Adipocyte (in vitro differentiated cells): Measurements from ENCODE around the gene CCDC102A.

ENCODE experiments used
- DNase-seq: peaks from one replicate; pipeline ENCODE4 v3.0.0-alpha.2; 2015; ENCODE audit warnings: low read depth
- H3K27me3 ChIP-seq: replicated peaks from 2 replicates; pipeline ENCODE4 v1.7.0; 2013; ENCODE audit warnings: mild to moderate bottlenecking, low read length, moderate library complexity; ENCODE audit not compliant: control insufficient read depth, insufficient read depth
- H3K36me3 ChIP-seq: 2 replicates; pipeline ENCODE4 v1.7.0; 2013; ENCODE audit warnings: low read length, mild to moderate bottlenecking, moderate library complexity; ENCODE audit not compliant: control insufficient read depth, insufficient read depth, severe bottlenecking
- H3K4me1 ChIP-seq: 2 replicates; pipeline ENCODE4 v1.7.0; 2013; ENCODE audit warnings: mild to moderate bottlenecking, low read length, moderate library complexity; ENCODE audit not compliant: control insufficient read depth, insufficient read depth
- H3K4me3 ChIP-seq: 2 replicates; pipeline ENCODE4 v1.7.0; 2013; ENCODE audit warnings: mild to moderate bottlenecking, low read length, moderate library complexity
- H3K9ac ChIP-seq: 2 replicates; pipeline ENCODE4 v1.7.0; 2013; ENCODE audit warnings: mild to moderate bottlenecking, low read length, moderate library complexity
- H3K9me3 ChIP-seq: 2 replicates; pipeline ENCODE4 v1.7.0; 2013; ENCODE audit warnings: mild to moderate bottlenecking, low read length, moderate library complexity; ENCODE audit not compliant: control insufficient read depth

Gene CCDC102A

GRCh38 chr16:57513371-57514102, 22.8 kb downstream of the CCDC102A start:
- H3K9me3 ChIP-seq, result no peaks in the 10 kb centered on the region
- no peak overlapping the region for H3K4me3 ChIP-seq
- no peak overlapping the region for H3K9ac ChIP-seq
- no peaks in the 10 kb centered on the region for H3K4me1 ChIP-seq
- no peaks in the 10 kb centered on the region for H3K36me3 ChIP-seq
- DNase-seq, result no peak
- H3K27me3 ChIP-seq, result peaks cover 2% of the 10 kb centered on the region

DNA sequence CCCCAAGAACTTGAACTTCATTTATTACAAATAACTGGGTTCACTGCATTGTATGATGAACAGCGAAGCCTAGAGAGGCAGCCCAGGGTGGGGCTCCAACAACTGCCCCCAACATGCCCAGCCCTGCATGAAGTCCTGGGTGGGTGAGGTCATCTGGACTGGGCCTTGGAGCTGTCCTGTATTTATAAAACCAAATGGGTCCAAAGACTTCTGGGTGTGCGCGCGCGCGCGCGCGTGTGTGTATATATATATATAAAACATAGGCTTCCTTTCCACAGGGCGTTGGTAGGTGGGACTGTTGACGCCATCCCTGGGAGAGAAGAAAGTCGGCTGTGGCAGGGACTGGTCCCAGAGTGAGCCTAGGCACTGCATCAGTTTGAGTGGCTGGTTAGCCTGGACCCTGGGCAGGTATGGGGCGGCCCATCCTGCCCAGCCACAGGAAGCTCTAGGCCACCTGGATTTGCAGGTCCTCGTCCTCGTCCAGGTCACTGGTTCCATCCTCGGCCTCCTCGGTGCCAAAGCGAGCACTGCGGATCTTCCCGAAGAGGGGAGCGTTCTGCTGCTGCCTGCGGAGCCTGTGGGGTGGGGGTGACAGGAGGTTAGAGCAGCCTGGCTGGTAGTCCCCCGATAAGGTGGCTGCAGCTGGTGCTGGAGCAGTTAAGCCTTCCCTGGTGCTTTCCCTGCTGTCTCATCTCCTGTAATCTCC, 23.9 kb downstream of the CCDC102A start:
- Histone ChIP-seq H3K27me3 (peaks cover 10% of the 10 kb centered on the region), H3K4me1 (no peaks in the 10 kb centered on the region), H3K9me3 (no peaks in the 10 kb centered on the region), H3K4me3 (no peak overlapping the region), H3K9ac (no peak overlapping the region), H3K36me3 (no peaks in the 10 kb centered on the region)
- no peak for DNase-seq

- H3K4me3 ChIP-seq, result no peak overlapping the region
- no peak for DNase-seq
- peaks cover 28% of the 10 kb centered on the region for H3K27me3 ChIP-seq
- H3K9ac ChIP-seq, result no peak overlapping the region
- H3K9me3 ChIP-seq, result no peaks in the 10 kb centered on the region
- no peaks in the 10 kb centered on the region for H3K4me1 ChIP-seq
- no peaks in the 10 kb centered on the region for H3K36me3 ChIP-seq
These were observed 26.1 kb downstream of the CCDC102A start for GRCh38 chr16:57510016-57510871.

DNA sequence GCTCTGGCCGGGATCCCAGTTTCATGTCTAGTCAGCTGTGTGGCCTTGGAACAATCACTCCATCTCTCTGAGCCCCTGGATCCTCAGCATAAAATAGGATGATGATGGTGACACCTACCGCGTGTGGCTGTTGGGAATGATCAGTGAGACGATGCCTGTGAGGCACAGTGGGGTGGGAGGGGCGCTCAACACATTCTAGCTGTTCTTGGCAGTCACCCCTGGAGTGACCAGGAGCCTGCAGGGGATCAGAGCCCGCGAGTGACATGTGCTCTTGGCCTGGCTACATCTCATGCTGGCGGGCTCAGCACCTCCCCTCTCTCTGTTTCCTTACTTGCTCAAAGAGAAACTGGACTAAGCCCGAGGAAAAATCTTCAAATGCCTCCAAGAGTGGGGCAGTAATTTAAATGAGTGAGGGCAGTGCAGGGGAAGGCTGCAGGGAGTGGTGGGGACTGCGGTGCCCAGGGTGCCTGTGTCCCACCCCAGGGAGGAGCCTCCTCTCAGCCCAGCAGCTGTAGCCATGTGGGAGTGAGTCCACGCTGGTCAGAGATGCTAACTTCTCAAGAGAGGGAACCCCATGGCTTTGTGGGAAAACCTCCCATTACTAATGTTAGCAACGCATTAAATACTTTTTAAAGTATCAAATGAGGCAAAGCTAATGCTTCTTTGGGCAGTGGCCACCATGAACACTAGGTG, 27.0 kb downstream of the CCDC102A start:
- no peak overlapping the region for H3K9ac ChIP-seq
- no peaks in the 10 kb centered on the region for H3K36me3 ChIP-seq
- H3K9me3 ChIP-seq, result no peaks in the 10 kb centered on the region
- H3K4me3 ChIP-seq, result no peak overlapping the region
- H3K27me3 ChIP-seq, result peaks cover 36% of the 10 kb centered on the region
- no peaks in the 10 kb centered on the region for H3K4me1 ChIP-seq
- DNase-seq, result no peak

- Histone ChIP-seq H3K36me3 (no peaks in the 10 kb centered on the region), H3K4me3 (no peak overlapping the region), H3K4me1 (no peaks in the 10 kb centered on the region), H3K9me3 (no peaks in the 10 kb centered on the region), H3K27me3 (peaks cover 48% of the 10 kb centered on the region), H3K9ac (no peak overlapping the region)
- no peak for DNase-seq
These were observed 28.3 kb downstream of the CCDC102A start for GRCh38 chr16:57508035-57508425.

DNA sequence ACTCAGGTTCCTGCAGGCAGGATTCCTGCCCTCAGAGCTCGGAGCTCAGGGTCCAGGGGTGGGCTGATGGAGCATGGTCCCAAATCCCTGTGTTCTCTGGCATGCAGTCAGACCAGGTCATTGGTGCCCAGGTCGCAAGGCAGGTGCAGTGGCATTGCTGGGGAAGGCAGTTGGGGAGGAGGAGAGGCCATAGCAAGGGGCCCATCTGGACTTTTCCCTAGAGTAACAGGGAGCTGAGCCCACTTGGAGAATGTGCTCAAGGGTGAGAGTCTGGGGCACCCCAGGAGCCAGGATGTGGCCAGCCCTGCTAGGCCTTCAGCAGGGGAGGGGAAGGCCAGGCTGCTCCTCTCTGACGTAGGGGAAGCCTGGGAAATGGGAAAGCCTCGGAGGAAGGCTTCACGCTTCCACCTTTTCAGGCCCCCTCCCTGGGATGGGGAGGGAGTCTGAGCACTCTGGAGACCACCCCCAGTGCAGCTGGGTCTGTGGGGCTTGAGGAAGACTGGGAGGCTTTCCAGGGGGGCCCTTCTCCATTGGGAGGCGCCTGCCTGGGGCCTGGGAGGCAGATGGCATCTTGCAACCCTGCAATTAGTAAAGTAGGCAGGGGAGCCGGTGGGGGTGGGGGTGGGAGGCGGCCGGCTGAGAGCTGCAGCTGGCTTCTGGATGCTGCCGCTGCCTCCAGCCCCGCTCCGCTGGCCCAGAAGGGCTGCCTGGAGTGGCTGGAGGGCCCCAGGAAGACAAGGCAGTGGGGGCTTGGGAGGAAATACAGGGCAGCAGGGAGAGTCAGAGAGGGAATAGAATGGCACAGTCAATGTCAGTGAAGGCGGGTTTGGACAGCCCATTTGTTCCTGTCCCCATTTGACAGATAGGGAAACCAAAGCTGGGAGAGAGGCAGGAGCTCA, 29.0 kb downstream of the CCDC102A start:
- Histone ChIP-seq H3K9ac (no peak overlapping the region), H3K36me3 (no peaks in the 10 kb centered on the region), H3K9me3 (no peaks in the 10 kb centered on the region), H3K4me1 (no peaks in the 10 kb centered on the region), H3K27me3 (peaks cover 51% of the 10 kb centered on the region), H3K4me3 (no peak overlapping the region)
- DNase-seq, result no peak

DNA sequence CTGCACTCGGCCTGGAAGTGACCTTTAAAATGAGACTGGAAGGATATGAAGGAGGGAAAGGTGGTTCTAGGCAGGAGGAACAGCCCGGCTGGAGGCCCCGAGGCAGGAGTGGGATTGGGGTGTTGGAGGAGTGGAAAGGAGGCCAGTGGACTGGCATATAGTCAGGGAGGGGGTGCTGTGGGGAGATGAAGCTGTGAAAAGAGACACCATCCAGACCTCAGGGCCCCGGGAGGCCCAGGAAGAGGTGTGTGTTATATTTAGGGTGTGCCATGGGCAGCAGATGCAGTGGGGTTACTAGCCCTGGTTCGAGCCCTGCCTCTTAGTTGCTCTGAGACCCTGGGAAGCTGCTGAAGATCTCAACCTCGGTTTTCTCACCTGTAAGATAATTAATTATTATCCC, 31.2 kb downstream of the CCDC102A start:
- Histone ChIP-seq H3K4me3 (no peak overlapping the region), H3K36me3 (no peaks in the 10 kb centered on the region), H3K4me1 (no peaks in the 10 kb centered on the region), H3K27me3 (peaks cover 61% of the 10 kb centered on the region), H3K9ac (no peak overlapping the region), H3K9me3 (no peaks in the 10 kb centered on the region)
- DNase-seq, result no peak

DNA sequence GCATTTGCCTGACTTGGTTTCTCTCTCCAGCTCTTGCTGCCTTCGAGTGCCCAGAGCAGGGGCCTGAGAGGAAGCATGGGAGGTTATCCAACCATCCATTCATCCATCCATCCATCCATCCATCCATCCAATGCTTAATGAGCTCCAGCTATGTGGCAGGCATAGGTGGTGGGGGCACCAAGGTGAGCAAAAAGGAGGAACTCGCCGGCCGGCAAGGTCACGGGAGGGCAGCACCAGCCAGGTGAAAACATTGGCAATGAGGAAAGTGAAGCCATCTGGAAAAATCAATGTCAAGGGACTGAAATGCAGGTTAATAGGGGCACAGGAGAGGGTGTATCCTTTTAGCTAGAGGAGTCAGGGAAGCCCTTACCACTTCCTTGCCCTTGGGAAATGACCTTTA, 31.9 kb downstream of the CCDC102A start:
- H3K4me3 ChIP-seq, result no peak overlapping the region
- peaks cover 61% of the 10 kb centered on the region for H3K27me3 ChIP-seq
- no peaks in the 10 kb centered on the region for H3K9me3 ChIP-seq
- DNase-seq, result no peak
- H3K9ac ChIP-seq, result no peak overlapping the region
- no peaks in the 10 kb centered on the region for H3K4me1 ChIP-seq
- no peaks in the 10 kb centered on the region for H3K36me3 ChIP-seq

GRCh38 chr16:57504001-57504400, 32.4 kb downstream of the CCDC102A start:
- Histone ChIP-seq H3K4me1 (no peaks in the 10 kb centered on the region), H3K4me3 (no peak overlapping the region), H3K36me3 (no peaks in the 10 kb centered on the region), H3K9ac (no peak overlapping the region), H3K27me3 (peaks cover 61% of the 10 kb centered on the region), H3K9me3 (no peaks in the 10 kb centered on the region)
- DNase-seq, result no peak

DNA sequence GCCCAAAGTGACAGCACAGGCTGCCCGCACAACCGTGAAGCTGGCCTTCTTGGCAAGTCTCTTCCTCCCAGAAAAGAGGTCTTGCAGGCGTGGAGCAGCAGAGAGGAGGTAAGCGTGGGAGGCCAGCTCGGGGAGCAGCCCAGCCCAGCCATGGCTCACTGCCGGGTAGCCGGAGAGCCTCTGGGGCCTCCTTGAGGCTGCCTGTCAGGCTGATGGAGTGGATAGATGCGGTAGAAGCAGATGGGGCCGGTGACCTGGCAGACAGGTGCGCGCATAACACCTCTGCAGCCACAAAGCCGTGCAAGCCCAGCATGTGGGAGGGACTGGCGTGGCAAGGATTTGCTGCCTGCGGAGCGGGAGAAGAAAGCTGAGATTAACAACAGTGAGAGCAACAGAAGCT, 33.0 kb downstream of the CCDC102A start:
- no peak for DNase-seq
- Histone ChIP-seq H3K9me3 (no peaks in the 10 kb centered on the region), H3K36me3 (no peaks in the 10 kb centered on the region), H3K4me3 (no peak overlapping the region), H3K4me1 (no peaks in the 10 kb centered on the region), H3K27me3 (peaks cover 58% of the 10 kb centered on the region), H3K9ac (no peak overlapping the region)
